ENCODE results near the gene MARK2. TPM values are rescaled to one million over a fixed set of nuclear protein-coding genes. Genes with fewer than 3 reads are reported as not detected.
"Not testable (repeated sequence)": the region's sequence is repeated elsewhere in the genome, so short reads cannot be mapped to it uniquely, and the experiment has no call there.

Gene MARK2
- total RNA-seq, 2 experiments from 2014 or later = 18.4 to 21.0 TPM

GRCh38 chr11:63804259-63804658 is 34.7 kb upstream of the MARK2 start:
- Histone ChIP-seq H3K27me3 (ENCODE audit: control insufficient read depth in 1 of 2, insufficient read depth in 2 of 2, low read length in 2 of 2) (no peaks in the 10 kb centered on the region), H3K4me3 (ENCODE audit: low read length) (no peak overlapping the region), H3K36me3 (ENCODE audit: insufficient read depth, low read length) (no peaks in the 10 kb centered on the region), H3K27ac (ENCODE audit: low read depth in 1 of 2, low read length in 2 of 2) (no peak overlapping the region), H3K9me3 (ENCODE audit: control insufficient read depth in 1 of 2, insufficient read depth in 1 of 2, low read length in 2 of 2) (no peaks in the 10 kb centered on the region), H3K4me1 (ENCODE audit: insufficient read depth, low read length) (no peaks in the 10 kb centered on the region)
- no peak for TF ChIP-seq CTCF (IDR thresholded peaks at IDR 0.05)
- no peak overlapping the region for H3K27ac Mint-ChIP-seq
- intact Hi-C loops (cut with DNase I, micrococcal nuclease) = no loop called here
- no peak overlapping the region for H3K4me3 Mint-ChIP-seq
- no peaks in the 10 kb centered on the region for H3K36me3 Mint-ChIP-seq (ENCODE audit: low read depth)
- no peaks in the 10 kb centered on the region for H3K4me1 Mint-ChIP-seq (ENCODE audit: low read depth)
- no peaks in the 10 kb centered on the region for H3K9me3 Mint-ChIP-seq
- H3K27me3 Mint-ChIP-seq = no peaks in the 10 kb centered on the region
- ATAC-seq (ENCODE audit: poor library complexity) (no peak), DNase-seq (no peak)
- CTCF ChIA-PET = interaction anchor here (0.9 kb wide), 1 partner anchor 14 kb away, joined by 3 read pairs; no protein-coding TSS in a partner anchor
- POLR2A ChIA-PET = no interaction called here

GRCh38 chr11:63805844-63806415 is 33.0 kb upstream of the MARK2 start:
- Mint-ChIP-seq H3K36me3 (ENCODE audit: low read depth) (no peaks in the 10 kb centered on the region), H3K27me3 (no peaks in the 10 kb centered on the region), H3K4me3 (no peak overlapping the region), H3K27ac (no peak overlapping the region), H3K9me3 (no peaks in the 10 kb centered on the region), H3K4me1 (ENCODE audit: low read depth) (no peaks in the 10 kb centered on the region)
- CTCF ChIA-PET = no interaction called here
- Histone ChIP-seq H3K4me1 (ENCODE audit: insufficient read depth, low read length) (no peaks in the 10 kb centered on the region), H3K36me3 (ENCODE audit: insufficient read depth, low read length) (no peaks in the 10 kb centered on the region), H3K27me3 (ENCODE audit: control insufficient read depth in 1 of 2, insufficient read depth in 2 of 2, low read length in 2 of 2) (no peaks in the 10 kb centered on the region), H3K9me3 (ENCODE audit: control insufficient read depth in 1 of 2, insufficient read depth in 1 of 2, low read length in 2 of 2) (no peaks in the 10 kb centered on the region), H3K27ac (ENCODE audit: low read depth in 1 of 2, low read length in 2 of 2) (no peak overlapping the region), H3K4me3 (ENCODE audit: low read length) (no peak overlapping the region)
- POLR2A ChIA-PET = no interaction called here
- ATAC-seq (ENCODE audit: poor library complexity) (no peak), DNase-seq (no peak)
- intact Hi-C loops (cut with DNase I, micrococcal nuclease) = no loop called here
- TF ChIP-seq CTCF (IDR thresholded peaks at IDR 0.05) = no peak

DNA sequence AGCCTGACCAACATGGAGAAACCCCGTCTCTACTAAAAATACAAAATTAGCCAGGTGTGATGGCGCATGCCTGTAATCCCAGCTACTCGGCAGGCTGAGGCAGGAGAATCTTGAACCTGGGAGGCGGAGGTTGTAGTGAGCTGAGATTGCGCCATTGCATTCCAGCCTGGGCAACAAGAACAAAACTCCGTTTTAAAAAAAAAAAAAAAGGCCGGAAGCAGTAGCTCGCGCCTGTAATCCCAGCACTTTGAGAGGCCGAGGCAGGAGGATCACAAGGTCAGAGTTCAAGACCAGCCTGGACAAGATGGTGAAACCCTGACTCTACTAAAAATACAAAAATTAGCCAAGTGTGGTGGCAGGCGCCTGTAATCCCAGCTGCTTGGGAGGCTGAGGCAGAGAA is 28.5 kb upstream of the MARK2 start:
- ATAC-seq (ENCODE audit: poor library complexity); H3K27ac Mint-ChIP-seq; H3K27me3 ChIP-seq (ENCODE audit: control insufficient read depth in 1 of 2, insufficient read depth in 2 of 2, low read length in 2 of 2); H3K4me3 ChIP-seq (ENCODE audit: low read length); H3K9me3 Mint-ChIP-seq; H3K27ac ChIP-seq (ENCODE audit: low read depth in 1 of 2, low read length in 2 of 2); CTCF ChIA-PET; H3K9me3 ChIP-seq (ENCODE audit: control insufficient read depth in 1 of 2, insufficient read depth in 1 of 2, low read length in 2 of 2); H3K4me3 Mint-ChIP-seq; H3K27me3 Mint-ChIP-seq; H3K36me3 ChIP-seq (ENCODE audit: insufficient read depth, low read length); DNase-seq; POLR2A ChIA-PET; H3K36me3 Mint-ChIP-seq (ENCODE audit: low read depth): not testable (repeated sequence)
- intact Hi-C loops (cut with DNase I, micrococcal nuclease) = loop anchor here in 1 of 2 experiments (5.0 kb wide), 1 partner anchor 138 kb away; the partner anchor contains the start of gene ATL3
- H3K4me1 Mint-ChIP-seq (ENCODE audit: low read depth) = peaks cover 13% of the 10 kb centered on the region
- peaks cover 17% of the 10 kb centered on the region for H3K4me1 ChIP-seq (ENCODE audit: insufficient read depth, low read length)

DNA sequence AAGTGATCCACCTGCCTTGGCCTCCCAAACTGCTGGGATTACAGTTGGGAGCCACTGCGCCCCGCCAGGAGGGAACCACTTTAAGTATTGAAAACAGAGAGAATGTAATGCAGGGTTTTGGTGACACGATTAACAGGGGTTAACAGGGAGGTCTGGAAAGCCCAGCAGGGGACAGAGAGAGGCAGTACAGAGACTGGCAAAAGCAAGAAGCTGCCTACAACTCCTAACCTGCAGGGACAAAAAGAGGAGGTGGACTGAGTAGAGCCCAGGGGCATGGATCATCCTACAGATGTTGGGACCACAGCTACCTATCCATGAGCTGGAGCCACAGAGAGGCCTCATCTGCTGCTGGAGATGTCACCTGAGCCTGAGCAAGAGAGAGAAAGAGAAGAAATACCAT is 27.4 kb upstream of the MARK2 start:
- peak overlapping the region; percentile 81 for H3K4me3 Mint-ChIP-seq
- peaks cover 9% of the 10 kb centered on the region for H3K36me3 Mint-ChIP-seq (ENCODE audit: low read depth)
- TF ChIP-seq CTCF (IDR thresholded peaks at IDR 0.05) = no peak
- H3K4me1 Mint-ChIP-seq (ENCODE audit: low read depth) = peaks cover 20% of the 10 kb centered on the region
- ATAC-seq (ENCODE audit: poor library complexity) = no peak
- H3K27ac ChIP-seq (ENCODE audit: low read depth in 1 of 2, low read length in 2 of 2) = no peak overlapping the region
- H3K9me3 Mint-ChIP-seq = no peaks in the 10 kb centered on the region
- intact Hi-C loops (cut with DNase I, micrococcal nuclease) = loop anchor here in 1 of 2 experiments (5.0 kb wide), 1 partner anchor 139 kb away; the partner anchor contains the start of gene ATL3
- ChIA-PET POLR2A (interaction anchor here (0.6 kb wide), 1 partner anchor 26 kb away, joined by 3 read pairs; no protein-coding TSS in a partner anchor), CTCF (no interaction called here)
- no peaks in the 10 kb centered on the region for H3K27me3 Mint-ChIP-seq
- no peak overlapping the region for H3K27ac Mint-ChIP-seq
- no peaks in the 10 kb centered on the region for H3K36me3 ChIP-seq (ENCODE audit: insufficient read depth, low read length)
- H3K4me3 ChIP-seq (ENCODE audit: low read length) = no peak overlapping the region
- H3K9me3 ChIP-seq (ENCODE audit: control insufficient read depth in 1 of 2, insufficient read depth in 1 of 2, low read length in 2 of 2) = no peaks in the 10 kb centered on the region
- no peaks in the 10 kb centered on the region for H3K27me3 ChIP-seq (ENCODE audit: control insufficient read depth in 1 of 2, insufficient read depth in 2 of 2, low read length in 2 of 2)
- peaks cover 17% of the 10 kb centered on the region for H3K4me1 ChIP-seq (ENCODE audit: insufficient read depth, low read length)
- no peak for DNase-seq

Measured in CD4-positive, alpha-beta T cell (primary cell).